ENCODE measurements around the gene FOXP1.

GRCh38 chr3:71582036-71582611, 1.4 kb downstream of the FOXP1 start:
- TF ChIP-seq CTCF (conservative IDR thresholded peaks at IDR 0.05 in 1 of 2, IDR thresholded peaks at IDR 0.05 in 1 of 2; ENCODE audit: extremely low read depth in 1 of 2, insufficient read depth in 1 of 2, low read depth in 1 of 2, low read length in 2 of 2) = no peak
- no peak for TF ChIP-seq EZH2 (IDR thresholded peaks at IDR 0.05; ENCODE audit: borderline replicate concordance, low read length)

Measured in mammary epithelial cell (primary cell).